H7 (cell line): ENCODE measurements around the gene ADAMTS18. TPM values are rescaled to one million over a fixed set of nuclear protein-coding genes. Genes with fewer than 3 reads are reported as not detected.

Experiments used
- DNase-seq: peaks from one replicate; pipeline ENCODE4 v3.0.0; 2012
- H3K27me3 ChIP-seq: 2 replicates; pipeline ENCODE4 v1.6.0; 2011; ENCODE audit warnings: mild to moderate bottlenecking, low read length; ENCODE audit not compliant: control insufficient read depth, insufficient read depth
- H3K36me3 ChIP-seq: replicated peaks from 2 replicates; pipeline ENCODE4 v1.5.1; 2011; ENCODE audit warnings: low read length; ENCODE audit not compliant: control insufficient read depth, insufficient read depth
- H3K4me3 ChIP-seq: 2 replicates; pipeline ENCODE4 v1.5.1; 2011; ENCODE audit warnings: low read depth, mild to moderate bottlenecking, control low read depth, low read length, moderate library complexity; ENCODE audit not compliant: insufficient read depth
- total RNA-seq: library from RNA; depleted of rRNA; stranded (reverse); fragments of >200 nt; shearing (Covaris generic); gene quantifications from 2 replicates; pipeline ENCODE4 v1.2.3, GENCODE V29; 2014

The ADAMTS18 gene
- total RNA-seq, 1 experiment from 2014 or later, result 0.94 TPM

DNA sequence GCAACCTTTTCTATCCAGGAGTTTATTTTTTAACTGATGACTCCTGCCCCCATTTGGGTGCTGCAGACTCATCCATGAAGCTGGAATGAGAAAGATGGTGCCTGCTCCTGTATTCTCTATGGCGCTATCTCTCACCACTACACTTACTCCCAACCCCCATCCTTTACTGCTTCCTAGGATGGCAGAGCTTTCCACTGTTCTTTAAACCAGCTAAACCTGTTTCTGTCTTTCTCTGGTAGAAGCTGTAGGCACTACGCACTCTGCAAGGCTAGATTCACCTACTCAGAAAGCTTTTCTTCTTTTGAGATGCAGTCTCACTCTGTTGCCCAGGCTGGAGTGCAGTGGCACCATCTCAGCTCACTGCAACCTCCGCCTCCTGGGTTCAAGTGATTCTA is 47.0 kb downstream of the ADAMTS18 start:
- DNase-seq, result peak; percentile 13
- H3K36me3 ChIP-seq, result no peaks in the 10 kb centered on the region
- H3K27me3 ChIP-seq, result no peaks in the 10 kb centered on the region
- H3K4me3 ChIP-seq, result no peak overlapping the region

DNA sequence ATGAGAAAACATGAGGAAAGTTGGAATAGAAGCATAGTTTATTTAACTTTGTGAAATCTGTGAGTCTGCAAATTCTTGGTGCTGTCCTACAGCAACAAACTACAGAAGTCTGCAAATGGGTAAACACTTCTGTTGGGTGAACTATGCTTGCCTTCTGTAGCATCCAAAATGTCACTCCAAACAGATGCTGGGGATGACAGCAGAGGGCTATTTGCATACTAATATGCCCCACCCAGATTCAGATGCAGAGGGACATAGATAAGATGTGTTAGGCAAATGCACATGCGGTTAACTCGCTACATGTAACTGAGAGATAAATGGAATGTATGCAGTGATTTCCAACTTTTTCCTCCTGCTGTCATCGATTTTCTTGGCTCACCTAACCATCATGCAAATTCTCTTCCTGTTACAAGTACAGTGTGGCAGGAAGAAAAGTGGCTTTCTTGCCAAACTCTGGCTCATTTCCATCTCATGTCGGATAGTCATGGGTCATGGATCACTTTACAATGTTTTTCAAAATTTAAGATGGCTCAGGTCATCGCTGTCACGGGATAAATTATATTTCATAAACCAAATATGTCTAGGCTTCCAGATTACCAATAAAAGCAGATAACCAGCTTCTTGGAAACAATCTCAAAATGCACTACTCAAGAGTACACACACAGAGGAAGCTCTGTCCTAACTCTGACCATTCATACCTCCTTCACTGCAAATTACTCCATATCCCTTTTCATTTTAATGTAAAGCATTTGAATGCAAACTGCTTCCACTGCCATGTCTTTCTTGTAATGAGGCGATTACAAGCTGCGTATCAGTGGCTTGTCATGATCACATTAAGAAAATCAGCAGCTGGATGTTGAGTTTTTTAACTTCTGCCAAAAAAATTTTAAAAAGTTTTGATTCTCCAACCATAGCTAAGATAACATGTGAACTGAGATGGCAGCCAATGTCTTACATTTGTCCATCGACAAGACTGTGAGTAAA is 47.7 kb downstream of the ADAMTS18 start:
- Histone ChIP-seq H3K27me3 (no peaks in the 10 kb centered on the region), H3K4me3 (no peak overlapping the region), H3K36me3 (no peaks in the 10 kb centered on the region)
- DNase-seq, result no peak

DNA sequence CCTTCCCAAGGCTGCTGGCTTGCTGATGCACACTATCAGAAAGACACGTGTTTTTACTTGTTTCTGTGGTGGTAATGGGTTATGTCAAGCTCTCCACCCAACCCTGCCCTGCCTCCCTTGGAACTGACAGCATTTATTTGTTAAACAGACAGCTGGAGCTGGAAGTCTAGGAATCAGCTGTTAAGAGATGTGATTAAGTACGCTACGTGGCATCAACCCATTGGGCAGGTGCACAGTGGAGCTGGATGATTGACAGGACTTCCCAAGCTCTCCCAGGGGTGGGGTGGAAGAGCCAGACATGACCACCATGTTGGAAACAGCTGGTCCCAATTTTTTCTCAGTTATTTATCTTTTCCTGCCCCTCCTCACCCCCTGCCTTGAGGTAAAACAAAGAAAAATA is 49.4 kb downstream of the ADAMTS18 start:
- Histone ChIP-seq H3K27me3 (no peaks in the 10 kb centered on the region), H3K4me3 (no peak overlapping the region), H3K36me3 (no peaks in the 10 kb centered on the region)
- no peak for DNase-seq

DNA sequence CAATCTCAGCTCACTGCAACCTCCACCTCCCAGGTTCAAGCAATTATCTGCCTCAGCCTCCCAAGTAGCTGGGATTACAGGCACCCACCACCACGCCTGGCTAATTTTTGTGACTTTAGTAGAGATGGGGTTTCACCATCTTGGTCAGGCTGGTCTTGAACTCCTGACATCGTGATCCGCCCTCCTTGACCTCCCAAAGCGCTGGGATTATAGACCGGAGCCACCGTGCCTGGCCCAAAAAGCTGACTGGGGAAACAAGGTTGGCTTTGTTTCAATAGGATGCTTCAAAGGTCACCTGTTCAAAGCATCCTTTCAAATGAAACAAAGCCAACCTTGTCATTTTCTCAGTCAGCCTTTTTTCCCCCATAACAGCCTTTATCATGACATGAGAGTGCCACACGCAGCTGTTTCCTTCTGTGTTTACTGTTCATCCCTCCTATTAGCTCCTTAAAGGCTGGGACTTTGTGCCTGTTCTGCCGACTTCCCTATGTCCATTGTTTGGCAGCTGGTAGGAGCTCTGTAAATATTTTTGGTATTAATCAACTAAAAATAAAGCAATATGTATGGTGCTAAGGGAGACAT is 51.1 kb downstream of the ADAMTS18 start:
- no peak for DNase-seq
- H3K4me3 ChIP-seq, result no peak overlapping the region

DNA sequence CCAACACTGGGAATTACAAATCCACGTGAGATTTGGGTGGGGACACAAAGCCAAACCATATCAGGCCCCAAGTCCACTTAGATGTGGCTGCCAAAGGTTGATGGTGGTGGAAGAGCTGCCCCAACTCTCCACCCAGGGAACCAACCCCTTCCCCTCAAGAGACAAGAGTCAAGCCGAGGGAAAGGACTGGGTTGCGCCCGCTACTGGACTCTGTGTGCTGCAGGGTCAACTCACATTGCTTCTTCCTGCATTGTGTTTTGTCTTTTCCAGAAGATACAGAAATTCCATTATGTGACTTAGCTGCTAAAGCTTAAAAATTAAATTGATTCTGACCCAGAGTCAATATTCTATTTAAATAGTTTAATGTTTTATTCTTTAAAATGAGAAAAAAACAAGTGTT is 58.5 kb downstream of the ADAMTS18 start:
- DNase-seq, result peak; percentile 43
- no peak overlapping the region for H3K4me3 ChIP-seq
- no peaks in the 10 kb centered on the region for H3K36me3 ChIP-seq
- no peaks in the 10 kb centered on the region for H3K27me3 ChIP-seq

More for the DNA sequence above, 51.1 kb downstream of the ADAMTS18 start:
- H3K27me3 ChIP-seq, result no peaks in the 10 kb centered on the region
- no peaks in the 10 kb centered on the region for H3K36me3 ChIP-seq

DNA sequence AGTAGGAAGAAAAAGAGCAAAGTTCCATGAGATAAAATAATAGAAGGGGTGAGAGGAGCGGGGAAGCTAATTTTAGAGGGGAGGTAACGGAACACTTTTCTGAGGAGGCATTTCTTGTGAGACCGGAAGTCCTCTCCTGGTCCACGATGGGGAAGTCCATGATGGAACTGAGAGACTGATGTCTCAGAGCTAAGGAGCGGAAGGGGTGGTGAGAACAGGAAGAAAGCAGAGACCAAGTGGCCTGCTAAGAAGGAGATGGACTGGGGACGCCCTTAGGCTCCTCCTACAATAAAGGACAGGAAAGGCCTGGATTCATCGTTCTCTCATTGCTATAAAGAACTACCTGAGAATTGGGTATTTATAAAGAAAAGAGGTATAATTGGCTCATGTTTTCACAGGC is 59.4 kb downstream of the ADAMTS18 start:
- no peak for DNase-seq
- H3K4me3 ChIP-seq, result no peak overlapping the region
- no peaks in the 10 kb centered on the region for H3K36me3 ChIP-seq
- H3K27me3 ChIP-seq, result no peaks in the 10 kb centered on the region

DNA sequence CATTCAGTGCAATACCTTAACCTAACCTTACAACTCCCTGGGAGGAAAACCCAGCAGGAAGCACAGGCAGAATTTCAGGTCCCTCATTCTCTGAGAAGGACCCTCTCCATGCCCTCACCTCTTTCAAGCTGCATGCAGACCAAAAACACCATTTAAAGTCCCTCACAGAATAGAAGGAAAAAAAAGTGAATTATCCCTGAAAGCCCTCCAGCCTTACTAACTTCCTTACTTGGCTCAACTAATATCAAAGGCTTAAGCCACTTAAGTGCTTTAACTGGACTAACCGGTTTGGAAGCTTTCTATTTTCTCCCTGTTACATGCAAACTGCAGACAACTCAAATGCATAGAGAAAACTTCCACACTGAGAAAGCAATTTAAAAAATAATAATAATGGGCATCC is 60.5 kb downstream of the ADAMTS18 start:
- Histone ChIP-seq H3K27me3 (no peaks in the 10 kb centered on the region), H3K4me3 (no peak overlapping the region), H3K36me3 (no peaks in the 10 kb centered on the region)
- no peak for DNase-seq

DNA sequence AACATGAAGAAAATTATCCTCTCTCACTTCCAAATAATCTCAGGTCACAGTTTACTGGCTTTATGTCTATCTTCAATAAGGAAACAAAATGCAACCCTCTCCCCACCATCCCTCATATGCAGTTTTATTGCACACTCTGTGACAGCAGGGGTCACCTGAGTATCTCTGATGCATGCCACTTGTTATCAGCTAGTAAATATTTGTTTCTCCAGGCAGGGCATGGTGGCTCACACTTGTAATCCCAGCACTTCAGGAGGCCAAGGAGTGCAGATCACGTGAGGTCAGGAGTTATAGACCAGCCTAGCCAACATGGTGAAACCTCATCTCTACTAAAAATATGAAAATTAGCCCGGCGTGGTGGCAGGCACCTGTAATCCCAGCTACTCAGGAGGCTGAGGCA is 61.1 kb downstream of the ADAMTS18 start:
- no peak for DNase-seq
- Histone ChIP-seq H3K4me3 (no peak overlapping the region), H3K36me3 (no peaks in the 10 kb centered on the region), H3K27me3 (no peaks in the 10 kb centered on the region)

DNA sequence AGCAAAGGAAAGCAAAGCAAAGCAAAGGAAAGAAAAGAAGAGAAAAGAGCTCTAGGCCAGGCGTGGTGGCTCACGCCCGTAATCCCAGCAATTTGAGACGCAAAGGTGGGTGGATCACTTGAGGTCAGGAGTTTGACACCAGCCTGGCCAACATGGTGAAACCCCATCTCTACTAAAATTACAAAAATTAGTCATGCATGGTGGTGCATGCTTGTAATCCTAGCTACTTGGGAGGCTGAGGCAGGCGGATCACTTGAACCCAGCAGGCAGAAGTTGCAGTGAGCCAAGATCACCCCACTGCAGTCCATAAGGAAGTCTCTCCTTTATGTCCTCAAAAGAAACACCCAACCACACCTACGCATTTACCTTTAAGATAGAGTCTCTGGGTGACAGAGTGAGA is 70.1 kb downstream of the ADAMTS18 start:
- Histone ChIP-seq H3K36me3 (no peaks in the 10 kb centered on the region), H3K27me3 (no peaks in the 10 kb centered on the region), H3K4me3 (no peak overlapping the region)
- DNase-seq, result no peak

DNA sequence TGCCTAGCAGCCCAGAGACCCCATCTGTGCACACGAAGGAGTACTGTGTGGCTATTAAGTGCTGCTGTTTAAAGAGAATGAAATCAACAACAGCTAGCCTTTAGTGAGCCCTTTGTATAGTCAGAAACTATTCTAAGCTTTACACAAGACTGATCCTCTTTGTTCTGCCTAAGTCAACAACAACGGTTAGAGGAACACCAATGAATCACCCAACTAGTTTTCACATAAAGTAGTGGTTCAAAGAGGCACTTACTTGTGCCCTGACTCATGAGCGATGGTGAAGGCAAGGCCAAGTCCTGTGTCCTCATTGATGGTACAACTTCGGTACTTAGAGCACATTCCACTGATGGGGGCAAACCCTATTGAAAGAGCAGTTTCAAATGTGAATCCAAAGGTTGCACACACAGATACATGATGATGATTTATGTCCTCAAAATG is 75.8 kb downstream of the ADAMTS18 start:
- no peak for DNase-seq
- no peak overlapping the region for H3K4me3 ChIP-seq

DNA sequence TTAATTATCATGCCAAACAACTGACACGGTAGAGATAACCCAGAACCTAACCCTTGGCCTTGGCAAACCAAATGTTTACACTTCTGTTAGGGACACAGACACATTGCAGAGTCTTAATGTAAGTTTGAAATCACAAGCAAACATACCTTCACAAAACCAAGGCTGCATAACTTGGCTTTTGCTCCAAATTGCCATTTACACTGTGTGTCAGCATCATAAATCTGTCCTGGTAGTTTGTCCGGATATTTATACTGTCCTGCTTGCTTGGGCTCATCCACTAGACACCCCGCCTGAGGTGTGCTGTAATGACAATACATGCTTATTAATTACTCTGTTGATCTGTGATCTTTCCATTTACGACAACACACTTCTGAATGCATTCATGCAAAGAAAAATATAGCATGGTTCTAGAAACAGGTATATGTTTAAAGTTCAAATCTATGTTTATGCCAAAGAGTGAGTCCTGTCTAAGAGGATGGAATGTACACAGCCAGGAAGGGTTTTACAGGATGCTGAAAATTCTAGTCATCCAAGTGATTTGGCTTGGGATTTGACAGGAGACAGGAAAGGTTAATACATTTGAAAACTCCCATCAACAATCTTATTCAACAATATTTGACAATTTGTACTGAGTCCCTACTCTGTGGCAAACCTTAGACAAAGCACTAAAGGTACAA is 81.1 kb downstream of the ADAMTS18 start:
- Histone ChIP-seq H3K4me3 (no peak overlapping the region), H3K27me3 (no peaks in the 10 kb centered on the region), H3K36me3 (no peaks in the 10 kb centered on the region)
- no peak for DNase-seq

More for the DNA sequence above, 75.8 kb downstream of the ADAMTS18 start:
- no peaks in the 10 kb centered on the region for H3K27me3 ChIP-seq
- no peaks in the 10 kb centered on the region for H3K36me3 ChIP-seq

DNA sequence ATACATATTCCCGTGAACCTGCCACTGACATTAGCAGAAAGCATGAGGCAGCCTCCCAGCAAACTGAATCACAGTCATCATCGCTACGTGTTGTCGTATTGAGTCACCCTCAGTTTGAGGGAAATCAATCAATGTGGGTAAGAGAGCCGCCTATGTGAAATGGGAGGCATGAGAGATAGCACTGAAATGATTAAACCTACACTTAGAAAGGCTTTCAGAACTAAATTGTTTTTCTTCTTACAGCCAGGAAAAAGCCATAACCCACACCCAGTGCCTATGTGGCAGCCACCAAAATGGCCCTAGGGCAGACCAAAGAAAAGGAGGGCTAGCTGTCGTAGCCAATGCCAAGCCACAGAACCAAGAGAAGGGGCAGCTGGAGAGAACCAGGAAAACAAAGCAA is 90.5 kb downstream of the ADAMTS18 start:
- DNase-seq, result no peak
- Histone ChIP-seq H3K27me3 (no peaks in the 10 kb centered on the region), H3K4me3 (no peak overlapping the region), H3K36me3 (no peaks in the 10 kb centered on the region)

DNA sequence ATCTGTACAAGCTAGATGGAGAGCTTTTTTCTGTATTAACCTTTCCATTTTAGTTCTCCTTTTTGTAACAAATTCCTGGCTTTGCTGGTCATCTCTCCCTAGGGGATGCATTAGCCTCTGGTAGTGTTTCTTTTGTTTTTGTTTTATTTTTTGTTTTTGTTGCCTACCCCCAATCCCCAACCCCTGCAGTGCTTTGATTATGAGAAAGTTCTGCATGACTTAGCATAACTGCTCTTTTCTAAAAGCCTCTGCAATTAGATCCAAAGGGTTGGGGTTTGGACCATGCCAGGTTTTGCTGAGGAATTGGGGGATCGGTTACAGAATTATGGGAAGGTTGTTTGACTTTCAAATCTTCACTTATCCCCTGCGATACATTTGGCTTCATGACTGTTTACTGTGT is 98.2 kb downstream of the ADAMTS18 start:
- DNase-seq, result no peak
- no peaks in the 10 kb centered on the region for H3K27me3 ChIP-seq
- H3K4me3 ChIP-seq, result no peak overlapping the region
- H3K36me3 ChIP-seq, result no peaks in the 10 kb centered on the region

DNA sequence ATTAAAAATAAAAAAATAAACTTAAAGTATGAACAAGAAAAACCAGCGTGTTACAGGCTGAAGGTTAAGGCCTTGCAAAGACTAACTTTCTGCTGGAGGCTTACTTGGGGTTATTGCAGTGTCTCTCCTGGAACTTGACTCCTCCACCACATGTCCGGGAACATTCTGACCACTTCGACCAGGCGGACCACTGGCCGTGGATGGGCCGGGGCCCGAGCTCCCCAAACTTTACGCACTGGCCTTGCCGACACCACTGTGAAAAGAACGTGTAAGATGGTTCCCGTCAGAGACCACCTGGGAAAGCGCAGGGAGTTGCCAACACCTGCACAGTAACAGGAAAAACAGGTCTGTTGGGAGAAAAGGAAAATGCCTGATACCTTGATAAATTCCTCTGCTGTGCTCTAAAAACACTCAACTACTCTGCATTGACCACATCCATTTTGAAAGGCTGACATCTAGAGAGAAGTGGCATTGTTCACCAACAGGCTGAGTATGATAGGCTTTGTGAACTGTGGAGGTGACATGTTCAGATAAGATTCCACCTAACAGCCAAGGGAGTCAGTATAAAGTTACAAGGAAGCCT is 99.1 kb downstream of the ADAMTS18 start:
- no peak for DNase-seq
- Histone ChIP-seq H3K36me3 (no peaks in the 10 kb centered on the region), H3K4me3 (no peak overlapping the region), H3K27me3 (no peaks in the 10 kb centered on the region)
